HCT116 (cell line): Measurements from ENCODE around the gene TIGIT. TPM values are rescaled to one million over a fixed set of nuclear protein-coding genes. Genes with fewer than 3 reads are reported as not detected.
A peak's percentile ranks its signal among the peaks of the same experiment; 100 is the strongest.

ENCODE experiments used
- ATAC-seq: fragments of 200-7000 bp; cut with Tn5 transposase; 2 replicates; pipeline ENCODE4 v1.9.1; 2020; ENCODE audit warnings: mild to moderate bottlenecking, moderate library complexity
- BruUV-seq: library from RNA; stranded (reverse); fragments of 400-500 nt; replicated peaks from 2 replicates; lab custom pipeline; 2021; lab: Mats Ljungman, UMichigan
- CTCF ChIA-PET: fragments of 300-600 bp; sonication (Branson Sonifier 250); formaldehyde crosslinking; loops from one replicate; lab custom pipeline; 2021; ENCODE audit warnings: antibody characterized with exemption; lab: Charles Lee
- POLR2A ChIA-PET: fragments of 300-600, 350-600 bp; sonication (Branson Sonifier 250); formaldehyde crosslinking; loops from one replicate; lab custom pipeline; 2021; ENCODE audit warnings: antibody characterized with exemption; lab: Charles Lee
- RAD21 ChIA-PET, 2 experiments: fragments of 300-600 bp; sonication (Branson Sonifier 250); formaldehyde crosslinking; loops; one replicate each; lab custom pipeline; 2023; ENCODE audit warnings: low total read pairs in 2 of 2; ENCODE audit not compliant: uncharacterized antibody in 2 of 2, unreplicated experiment in 2 of 2, low non-redundant PET in 1 of 2; lab: Charles Lee
- DNase-seq: peaks from one replicate; pipeline ENCODE4 v3.0.0-alpha.2; 2010; ENCODE audit warnings: low read depth, low spot score
- H2AFZ ChIP-seq: fragments of 200-600 bp; shearing (Covaris generic), sonication (generic); 2 replicates; pipeline ENCODE4 v1.6.1; 2017; ENCODE audit warnings: low read depth, mixed run types, mixed read lengths, antibody characterized with exemption, low read length; ENCODE audit not compliant: poor library complexity, severe bottlenecking
- H3K27ac ChIP-seq: 2 replicates; pipeline ENCODE4 v1.5.1; 2012; ENCODE audit warnings: low read depth, low read length
- H3K27me3 ChIP-seq: fragments of 200-600 bp; sonication (generic); 2 replicates; pipeline ENCODE4 v1.6.1; 2016; ENCODE audit warnings: mixed run types, low read length, mixed read lengths; ENCODE audit not compliant: insufficient read depth
- H3K36me3 ChIP-seq, 2 experiments: fragments of 200-500 bp in 1 of 2; fragments of 200-600 bp in 1 of 2; sonication (Bioruptor generic) in 1 of 2; sonication (generic) in 1 of 2; 2 replicates each; pipeline versions ENCODE4 v1.5.1 to v1.6.1; 2014 to 2016; ENCODE audit warnings: low read length in 2 of 2, inconsistent platforms in 1 of 2, mixed read lengths in 1 of 2, mixed run types in 1 of 2; ENCODE audit not compliant: insufficient read depth in 2 of 2, control insufficient read depth in 1 of 2
- H3K4me1 ChIP-seq, 2 experiments: fragments of 200-600 bp in 1 of 2; sonication (generic) in 1 of 2; 2 replicates each; pipeline versions ENCODE4 v1.5.1 to v1.6.1; 2012 to 2017; ENCODE audit warnings: low read length in 2 of 2, inconsistent platforms in 1 of 2, mild to moderate bottlenecking in 1 of 2, mixed read lengths in 1 of 2, mixed run types in 1 of 2, moderate library complexity in 1 of 2; ENCODE audit not compliant: insufficient read depth in 2 of 2, control insufficient read depth in 1 of 2
- H3K4me2 ChIP-seq: fragments of 200-600 bp; sonication (generic); 2 replicates; pipeline ENCODE4 v1.6.1; 2017; ENCODE audit warnings: mixed run types, low read length, mixed read lengths
- H3K4me3 ChIP-seq, 2 experiments: fragments of 200-600 bp in 1 of 2; sonication (generic) in 1 of 2; replicated peaks in 1 of 2; 2 replicates each; pipeline ENCODE4 v1.5.1; 2011 to 2016; ENCODE audit warnings: low read length in 2 of 2, control low read depth in 1 of 2, low read depth in 1 of 2, mild to moderate bottlenecking in 1 of 2, mixed read lengths in 1 of 2, mixed run types in 1 of 2
- H3K79me2 ChIP-seq: fragments of 200-600 bp; sonication (generic); 2 replicates; pipeline ENCODE4 v1.6.1; 2017; ENCODE audit warnings: mild to moderate bottlenecking, mixed run types, low read length, moderate library complexity, mixed read lengths; ENCODE audit not compliant: insufficient read depth
- H3K9ac ChIP-seq: fragments of 200-600 bp; sonication (generic); 2 replicates; pipeline ENCODE4 v1.6.1; 2016; ENCODE audit warnings: low read length, mixed read lengths
- H3K9me2 ChIP-seq: fragments of 200-600 bp; sonication (generic), shearing (Covaris generic); 2 replicates; pipeline ENCODE4 v1.6.1; 2017; ENCODE audit warnings: mixed run types, mild to moderate bottlenecking, moderate library complexity; ENCODE audit not compliant: insufficient read depth
- H3K9me3 ChIP-seq, 2 experiments: fragments of 200-500 bp in 1 of 2; fragments of 200-600 bp in 1 of 2; sonication (Bioruptor generic) in 1 of 2; sonication (generic) in 1 of 2; 2 replicates each; pipeline ENCODE4 v1.6.1; 2014 to 2017; ENCODE audit warnings: low read length in 2 of 2, mixed read lengths in 2 of 2, inconsistent platforms in 1 of 2, low read depth in 1 of 2, mild to moderate bottlenecking in 1 of 2, mixed run types in 1 of 2, moderate library complexity in 1 of 2; ENCODE audit not compliant: control insufficient read depth in 1 of 2, insufficient read depth in 1 of 2
- H4K20me1 ChIP-seq: fragments of 200-600 bp; sonication (generic), shearing (Covaris generic); 2 replicates; pipeline ENCODE4 v1.6.1; 2017; ENCODE audit warnings: mixed run types, mild to moderate bottlenecking, moderate library complexity; ENCODE audit not compliant: insufficient read depth
- ATF3 ChIP-seq: IDR thresholded peaks from 2 replicates; pipeline ENCODE4 v1.6.1; 2012
- EGR1 ChIP-seq: IDR thresholded peaks from 2 replicates; pipeline ENCODE4 v1.6.1; 2012; ENCODE audit warnings: low read depth
- ELF1 ChIP-seq: IDR thresholded peaks from 2 replicates; pipeline ENCODE4 v1.6.1; 2012; ENCODE audit warnings: low read depth, borderline replicate concordance
- EZH2phosphoT487 ChIP-seq: fragments of 200-600 bp; IDR thresholded peaks from 2 replicates; pipeline ENCODE4 v1.6.1; 2018; ENCODE audit warnings: antibody characterized with exemption, borderline replicate concordance
- JUND ChIP-seq: IDR thresholded peaks from 2 replicates; pipeline ENCODE4 v1.6.1; 2012
- RAD21 ChIP-seq: IDR thresholded peaks from 2 replicates; pipeline ENCODE4 v1.6.1; 2012; ENCODE audit warnings: low read depth, mild to moderate bottlenecking
- SIN3A ChIP-seq: IDR thresholded peaks from 2 replicates; pipeline ENCODE4 v1.6.1; 2012; ENCODE audit warnings: low read depth
- YY1 ChIP-seq: IDR thresholded peaks from 2 replicates; pipeline ENCODE4 v1.6.1; 2011; ENCODE audit warnings: low read length, low read depth, moderate library complexity, mild to moderate bottlenecking; ENCODE audit not compliant: insufficient replicate concordance; ENCODE audit errors: extremely low read depth
- ZFX ChIP-seq: fragments of 450-650 bp; IDR thresholded peaks from 2 replicates; pipeline ENCODE4 v1.6.1; 2017
- intact Hi-C: fragments of 100-400 bp; cut with micrococcal nuclease; formaldehyde crosslinking; loops from 2 replicates; pipeline ENCODE4 v1.10.0; 2022
- total RNA-seq: library from RNA; stranded (reverse); gene quantifications from one replicate; pipeline ENCODE4 v1.2.1, GENCODE V29; 2021; ENCODE audit not compliant: unreplicated experiment
- TF ChIP-seq, protein P1 (sequence below), 3 experiments: fragments of 200-600 bp in 1 of 3; sonication (generic) in 1 of 3; IDR thresholded peaks in 2 of 3; conservative IDR thresholded peaks in 1 of 3; 2 replicates each; pipeline ENCODE4 v1.5.1; 2012 to 2017; ENCODE audit warnings: low read depth in 2 of 3, low read length in 2 of 3, antibody characterized with exemption in 1 of 3, borderline replicate concordance in 1 of 3, control low read depth in 1 of 3, mild to moderate bottlenecking in 1 of 3, mixed read lengths in 1 of 3, mixed run types in 1 of 3, moderate library complexity in 1 of 3; ENCODE audit not compliant: insufficient read depth in 1 of 3
- TF ChIP-seq, protein P2 (sequence below): IDR thresholded peaks from 2 replicates; pipeline ENCODE4 v1.6.1; 2011; ENCODE audit warnings: mild to moderate bottlenecking, low read length, moderate library complexity; ENCODE audit not compliant: insufficient replicate concordance; ENCODE audit errors: extremely low read depth
- TF ChIP-seq, protein P3 (sequence below): IDR thresholded peaks from 2 replicates; pipeline ENCODE4 v1.6.1; 2012

The TIGIT gene
- total RNA-seq, 1 experiment from 2014 or later, result 0.07 TPM

DNA sequence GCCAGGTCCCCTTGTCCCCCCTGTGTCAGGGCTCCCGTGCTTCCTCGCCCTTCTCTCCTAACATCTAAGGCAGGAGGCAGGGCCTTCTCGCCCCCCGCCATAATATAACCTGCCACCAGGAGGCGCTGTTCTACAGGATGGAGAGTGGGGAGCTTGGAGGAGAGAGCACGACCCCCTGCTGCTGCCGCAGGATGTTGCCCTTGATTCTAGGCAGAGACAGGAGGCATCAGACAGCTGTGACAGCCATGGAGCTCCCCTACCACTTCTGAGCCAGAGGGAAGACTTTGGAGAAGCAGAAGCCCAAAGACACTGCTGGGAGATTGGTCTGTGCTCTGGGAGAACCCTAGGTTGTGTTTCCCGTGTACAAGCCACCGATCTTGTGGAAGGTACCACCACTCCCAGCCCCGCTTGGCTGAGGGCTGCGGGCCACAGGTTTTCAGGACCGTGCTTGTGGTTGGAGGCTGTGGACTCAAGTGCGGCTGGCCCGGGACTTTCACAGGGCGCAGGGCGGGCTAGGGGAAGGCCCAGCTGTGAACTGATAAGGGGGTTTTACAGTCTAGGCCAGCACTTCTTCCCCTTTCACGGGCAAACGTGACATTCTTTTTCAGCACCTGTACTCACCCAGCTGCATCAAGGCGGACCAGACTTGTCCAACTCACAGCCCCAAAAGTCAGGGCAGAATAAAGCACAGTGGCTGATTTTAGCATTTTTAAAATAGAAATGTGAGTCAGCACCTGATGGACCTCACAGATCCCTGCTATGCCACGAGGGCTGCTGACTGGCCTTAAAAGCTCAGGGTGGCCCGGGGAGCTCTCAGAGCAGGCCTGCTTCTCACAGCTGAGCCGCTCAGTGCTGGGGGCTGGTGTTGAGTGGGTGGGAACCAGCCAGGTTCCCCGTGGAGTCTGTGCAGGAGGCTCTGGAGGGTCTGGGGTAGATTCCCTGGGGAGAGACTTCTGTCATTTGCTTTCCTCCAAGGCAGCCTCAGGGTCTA, 2.6 kb upstream of the TIGIT start:
- ChIA-PET POLR2A (no interaction called here), RAD21 (no interaction called here)
- no peak overlapping the region for H3K4me3 ChIP-seq
- peak; percentile 44 for DNase-seq
- peak; percentile 91 for ATAC-seq
- no peaks in the 10 kb centered on the region for H3K27me3 ChIP-seq
- no peak overlapping the region for H2AFZ ChIP-seq
- peaks cover 0 to 9% of the 10 kb centered on the region in 2 experiments; a peak in 1 of 4 replicates for H3K4me1 ChIP-seq
- intact Hi-C loops, result no loop called here
- H3K27ac ChIP-seq, result no peak overlapping the region
- H3K36me3 ChIP-seq, result no peaks in the 10 kb centered on the region
- no peaks in the 10 kb centered on the region for H3K9me3 ChIP-seq
- no peak overlapping the region for H3K9ac ChIP-seq
- TF ChIP-seq JUND, result no peak
- TF ChIP-seq, protein P1, sequence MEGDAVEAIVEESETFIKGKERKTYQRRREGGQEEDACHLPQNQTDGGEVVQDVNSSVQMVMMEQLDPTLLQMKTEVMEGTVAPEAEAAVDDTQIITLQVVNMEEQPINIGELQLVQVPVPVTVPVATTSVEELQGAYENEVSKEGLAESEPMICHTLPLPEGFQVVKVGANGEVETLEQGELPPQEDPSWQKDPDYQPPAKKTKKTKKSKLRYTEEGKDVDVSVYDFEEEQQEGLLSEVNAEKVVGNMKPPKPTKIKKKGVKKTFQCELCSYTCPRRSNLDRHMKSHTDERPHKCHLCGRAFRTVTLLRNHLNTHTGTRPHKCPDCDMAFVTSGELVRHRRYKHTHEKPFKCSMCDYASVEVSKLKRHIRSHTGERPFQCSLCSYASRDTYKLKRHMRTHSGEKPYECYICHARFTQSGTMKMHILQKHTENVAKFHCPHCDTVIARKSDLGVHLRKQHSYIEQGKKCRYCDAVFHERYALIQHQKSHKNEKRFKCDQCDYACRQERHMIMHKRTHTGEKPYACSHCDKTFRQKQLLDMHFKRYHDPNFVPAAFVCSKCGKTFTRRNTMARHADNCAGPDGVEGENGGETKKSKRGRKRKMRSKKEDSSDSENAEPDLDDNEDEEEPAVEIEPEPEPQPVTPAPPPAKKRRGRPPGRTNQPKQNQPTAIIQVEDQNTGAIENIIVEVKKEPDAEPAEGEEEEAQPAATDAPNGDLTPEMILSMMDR (IDR thresholded peaks at IDR 0.05 in 2 of 3, conservative IDR thresholded peaks at IDR 0.05 in 1 of 3; ENCODE audit: borderline replicate concordance in 1 of 3, insufficient read depth in 1 of 3, low read depth in 2 of 3, low read length in 2 of 3), result peak; percentile 68 to 96 (median 87)
- TF ChIP-seq RAD21, result peak; percentile 85
- TF ChIP-seq, all 23 proteins: peak for 2
- Histone ChIP-seq H3K9me2 (no peaks in the 10 kb centered on the region), H3K79me2 (no peaks in the 10 kb centered on the region), H4K20me1 (no peaks in the 10 kb centered on the region; the same call in 1 of the 2 replicates), H3K4me2 (peak overlapping the region; percentile 26; the same call in 1 of the 2 replicates)
- BruUV-seq, result no TSS peak
- CTCF ChIA-PET, result interaction anchor here (0.6 to 1.4 kb wide), 6 partner anchors 8 to 113 kb away, joined by 3 to 13 read pairs (median 3); no protein-coding TSS in a partner anchor

DNA sequence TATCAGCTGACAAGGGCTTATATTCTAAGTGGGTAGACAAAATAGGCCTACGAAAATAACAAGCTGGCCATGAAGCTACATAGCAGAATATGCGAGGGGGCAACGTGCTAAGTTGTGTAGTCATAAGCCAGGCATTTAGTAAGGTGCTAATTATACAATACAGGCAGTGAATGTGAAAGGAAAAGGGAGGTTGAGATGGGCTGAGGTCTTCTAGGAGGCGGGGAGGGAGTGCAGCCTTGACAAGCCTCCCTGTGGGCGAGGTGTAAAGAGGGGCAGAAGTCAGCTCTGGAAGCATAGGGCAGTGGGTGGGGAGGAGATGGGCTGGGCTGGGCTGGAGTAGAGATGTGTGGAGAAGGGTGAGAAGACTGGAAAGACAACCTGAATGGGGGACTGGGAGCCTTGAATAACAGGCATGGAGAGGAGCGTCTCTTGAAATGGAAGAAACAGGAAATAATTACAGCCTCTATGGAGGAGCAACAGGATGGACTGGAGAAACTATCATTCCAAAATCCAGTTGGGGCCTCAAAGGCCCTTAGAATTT, 1.2 kb downstream of the TIGIT start:
- H3K79me2 ChIP-seq, result no peaks in the 10 kb centered on the region
- peaks cover 0 to 9% of the 10 kb centered on the region in 2 experiments; a peak in 1 of 4 replicates for H3K4me1 ChIP-seq
- no peaks in the 10 kb centered on the region for H4K20me1 ChIP-seq
- H3K9ac ChIP-seq, result no peak overlapping the region
- intact Hi-C loops, result no loop called here
- H3K27me3 ChIP-seq, result no peaks in the 10 kb centered on the region
- POLR2A ChIA-PET, result no interaction called here
- no peak overlapping the region for H3K4me2 ChIP-seq
- ATAC-seq, result no peak
- no peak for TF ChIP-seq SIN3A
- no peak for TF ChIP-seq ZFX
- TF ChIP-seq, protein P2, sequence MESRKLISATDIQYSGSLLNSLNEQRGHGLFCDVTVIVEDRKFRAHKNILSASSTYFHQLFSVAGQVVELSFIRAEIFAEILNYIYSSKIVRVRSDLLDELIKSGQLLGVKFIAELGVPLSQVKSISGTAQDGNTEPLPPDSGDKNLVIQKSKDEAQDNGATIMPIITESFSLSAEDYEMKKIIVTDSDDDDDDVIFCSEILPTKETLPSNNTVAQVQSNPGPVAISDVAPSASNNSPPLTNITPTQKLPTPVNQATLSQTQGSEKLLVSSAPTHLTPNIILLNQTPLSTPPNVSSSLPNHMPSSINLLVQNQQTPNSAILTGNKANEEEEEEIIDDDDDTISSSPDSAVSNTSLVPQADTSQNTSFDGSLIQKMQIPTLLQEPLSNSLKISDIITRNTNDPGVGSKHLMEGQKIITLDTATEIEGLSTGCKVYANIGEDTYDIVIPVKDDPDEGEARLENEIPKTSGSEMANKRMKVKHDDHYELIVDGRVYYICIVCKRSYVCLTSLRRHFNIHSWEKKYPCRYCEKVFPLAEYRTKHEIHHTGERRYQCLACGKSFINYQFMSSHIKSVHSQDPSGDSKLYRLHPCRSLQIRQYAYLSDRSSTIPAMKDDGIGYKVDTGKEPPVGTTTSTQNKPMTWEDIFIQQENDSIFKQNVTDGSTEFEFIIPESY, result no peak
- no peak for TF ChIP-seq YY1
- no peak for TF ChIP-seq ATF3
- no peak for TF ChIP-seq RAD21
- TF ChIP-seq ELF1, result no peak
- TF ChIP-seq, protein P3, sequence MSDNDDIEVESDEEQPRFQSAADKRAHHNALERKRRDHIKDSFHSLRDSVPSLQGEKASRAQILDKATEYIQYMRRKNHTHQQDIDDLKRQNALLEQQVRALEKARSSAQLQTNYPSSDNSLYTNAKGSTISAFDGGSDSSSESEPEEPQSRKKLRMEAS, result no peak
- TF ChIP-seq EZH2phosphoT487, result no peak
- no peak for TF ChIP-seq EGR1
- TF ChIP-seq, all 23 proteins: peak for 0
- Histone ChIP-seq H3K27ac (no peak overlapping the region), H3K9me3 (no peaks in the 10 kb centered on the region), H3K36me3 (no peaks in the 10 kb centered on the region), H3K4me3 (no peak overlapping the region), H3K9me2 (no peaks in the 10 kb centered on the region), H2AFZ (no peak overlapping the region)
- DNase-seq, result no peak
- ChIA-PET CTCF (no interaction called here), RAD21 (no interaction called here)
- no TSS peak for BruUV-seq
